ENCODE data around the gene GSTM3.

GSTM3 gene

GRCh38 chr1:109689844-109690405 lies 50.9 kb downstream of the GSTM3 start:
- TF ChIP-seq, protein P1, sequence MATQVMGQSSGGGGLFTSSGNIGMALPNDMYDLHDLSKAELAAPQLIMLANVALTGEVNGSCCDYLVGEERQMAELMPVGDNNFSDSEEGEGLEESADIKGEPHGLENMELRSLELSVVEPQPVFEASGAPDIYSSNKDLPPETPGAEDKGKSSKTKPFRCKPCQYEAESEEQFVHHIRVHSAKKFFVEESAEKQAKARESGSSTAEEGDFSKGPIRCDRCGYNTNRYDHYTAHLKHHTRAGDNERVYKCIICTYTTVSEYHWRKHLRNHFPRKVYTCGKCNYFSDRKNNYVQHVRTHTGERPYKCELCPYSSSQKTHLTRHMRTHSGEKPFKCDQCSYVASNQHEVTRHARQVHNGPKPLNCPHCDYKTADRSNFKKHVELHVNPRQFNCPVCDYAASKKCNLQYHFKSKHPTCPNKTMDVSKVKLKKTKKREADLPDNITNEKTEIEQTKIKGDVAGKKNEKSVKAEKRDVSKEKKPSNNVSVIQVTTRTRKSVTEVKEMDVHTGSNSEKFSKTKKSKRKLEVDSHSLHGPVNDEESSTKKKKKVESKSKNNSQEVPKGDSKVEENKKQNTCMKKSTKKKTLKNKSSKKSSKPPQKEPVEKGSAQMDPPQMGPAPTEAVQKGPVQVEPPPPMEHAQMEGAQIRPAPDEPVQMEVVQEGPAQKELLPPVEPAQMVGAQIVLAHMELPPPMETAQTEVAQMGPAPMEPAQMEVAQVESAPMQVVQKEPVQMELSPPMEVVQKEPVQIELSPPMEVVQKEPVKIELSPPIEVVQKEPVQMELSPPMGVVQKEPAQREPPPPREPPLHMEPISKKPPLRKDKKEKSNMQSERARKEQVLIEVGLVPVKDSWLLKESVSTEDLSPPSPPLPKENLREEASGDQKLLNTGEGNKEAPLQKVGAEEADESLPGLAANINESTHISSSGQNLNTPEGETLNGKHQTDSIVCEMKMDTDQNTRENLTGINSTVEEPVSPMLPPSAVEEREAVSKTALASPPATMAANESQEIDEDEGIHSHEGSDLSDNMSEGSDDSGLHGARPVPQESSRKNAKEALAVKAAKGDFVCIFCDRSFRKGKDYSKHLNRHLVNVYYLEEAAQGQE (IDR thresholded peaks at IDR 0.05; ENCODE audit: insufficient read depth in 1 of 2, low read depth in 2 of 2, low read length in 2 of 2) = no peak
- no peak for TF ChIP-seq SIN3A (IDR thresholded peaks at IDR 0.05; ENCODE audit: borderline replicate concordance, insufficient read depth, low read length)
- TF ChIP-seq FOXP2 (optimal IDR thresholded peaks at IDR 0.05; ENCODE audit: borderline replicate concordance, extremely low read depth, extremely low read length, insufficient read depth) = no peak
- TF ChIP-seq POLR2AphosphoS5 (IDR thresholded peaks at IDR 0.05; ENCODE audit: low read depth, low read length) = no peak
- no peak for TF ChIP-seq TAF1 (IDR thresholded peaks at IDR 0.05; ENCODE audit: borderline replicate concordance, insufficient read depth, low read length)

GRCh38 chr1:109687641-109688499 lies 53.0 kb downstream of the GSTM3 start, which contains the start of gene GSTM1:
GSTM1 (plus strand) TSS chr1:109687817; CDS start chr1:109687874, 57 bp downstream.
- TF ChIP-seq FOXP2 (optimal IDR thresholded peaks at IDR 0.05; ENCODE audit: borderline replicate concordance, extremely low read depth, extremely low read length, insufficient read depth) = no peak
- TF ChIP-seq SIN3A (IDR thresholded peaks at IDR 0.05; ENCODE audit: borderline replicate concordance, insufficient read depth, low read length) = no peak
- no peak for TF ChIP-seq POLR2AphosphoS5 (IDR thresholded peaks at IDR 0.05; ENCODE audit: low read depth, low read length)
- TF ChIP-seq TAF1 (IDR thresholded peaks at IDR 0.05; ENCODE audit: borderline replicate concordance, insufficient read depth, low read length) = no peak
- TF ChIP-seq, protein P1 (IDR thresholded peaks at IDR 0.05; ENCODE audit: insufficient read depth in 1 of 2, low read depth in 2 of 2, low read length in 2 of 2) = no peak
